OCI-LY1 (cell line): ENCODE data around the gene CNTNAP2.

ENCODE experiments used
- EZH2 ChIP-seq: fragments of 200-600 bp; sonication (generic), shearing (Covaris generic); IDR thresholded peaks from 2 replicates; pipeline ENCODE4 v1.8.0; 2017; ENCODE audit warnings: borderline replicate concordance, mixed run types, mild to moderate bottlenecking, antibody characterized with exemption, low read length, moderate library complexity, mixed read lengths
- TF ChIP-seq, protein P1 (sequence below): fragments of 200-600 bp; sonication (generic), shearing (Covaris generic); IDR thresholded peaks from 2 replicates; pipeline ENCODE4 v1.5.1; 2017; ENCODE audit warnings: mild to moderate bottlenecking, antibody characterized with exemption, low read length, moderate library complexity, mixed read lengths

DNA sequence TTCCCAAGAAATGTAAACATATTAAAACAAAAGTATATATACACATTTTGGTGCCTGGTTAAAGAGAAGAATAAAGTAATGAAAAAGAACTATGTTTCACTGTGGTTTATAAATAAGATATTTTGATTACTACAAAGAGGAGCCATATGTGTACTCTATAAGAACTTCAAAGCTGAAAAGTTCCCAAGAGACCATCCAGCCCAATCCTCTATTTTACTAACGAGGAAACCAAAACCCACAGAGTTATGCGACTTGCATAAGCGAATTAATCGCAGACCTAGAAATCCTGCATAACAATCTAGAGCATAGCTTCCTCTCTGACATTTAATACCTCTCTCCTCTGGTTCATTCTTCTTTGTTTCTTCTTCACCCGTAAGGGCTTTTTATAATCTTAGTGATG lies 937.1 kb downstream of the CNTNAP2 start:
- TF ChIP-seq, protein P1, sequence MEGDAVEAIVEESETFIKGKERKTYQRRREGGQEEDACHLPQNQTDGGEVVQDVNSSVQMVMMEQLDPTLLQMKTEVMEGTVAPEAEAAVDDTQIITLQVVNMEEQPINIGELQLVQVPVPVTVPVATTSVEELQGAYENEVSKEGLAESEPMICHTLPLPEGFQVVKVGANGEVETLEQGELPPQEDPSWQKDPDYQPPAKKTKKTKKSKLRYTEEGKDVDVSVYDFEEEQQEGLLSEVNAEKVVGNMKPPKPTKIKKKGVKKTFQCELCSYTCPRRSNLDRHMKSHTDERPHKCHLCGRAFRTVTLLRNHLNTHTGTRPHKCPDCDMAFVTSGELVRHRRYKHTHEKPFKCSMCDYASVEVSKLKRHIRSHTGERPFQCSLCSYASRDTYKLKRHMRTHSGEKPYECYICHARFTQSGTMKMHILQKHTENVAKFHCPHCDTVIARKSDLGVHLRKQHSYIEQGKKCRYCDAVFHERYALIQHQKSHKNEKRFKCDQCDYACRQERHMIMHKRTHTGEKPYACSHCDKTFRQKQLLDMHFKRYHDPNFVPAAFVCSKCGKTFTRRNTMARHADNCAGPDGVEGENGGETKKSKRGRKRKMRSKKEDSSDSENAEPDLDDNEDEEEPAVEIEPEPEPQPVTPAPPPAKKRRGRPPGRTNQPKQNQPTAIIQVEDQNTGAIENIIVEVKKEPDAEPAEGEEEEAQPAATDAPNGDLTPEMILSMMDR: no peak
- TF ChIP-seq EZH2: no peak
